WTC11 (cell line): Measurements from ENCODE around the gene SLC25A10. TPM values are rescaled to one million over a fixed set of nuclear protein-coding genes. Genes with fewer than 3 reads are reported as not detected.

Experiments used
- ATAC-seq: fragments of 200-7000 bp; cut with Tn5 transposase; 2 replicates; pipeline ENCODE4 v1.10.0; 2021; ENCODE audit warnings: mild to moderate bottlenecking, moderate library complexity
- CTCF ChIA-PET: fragments of 300-600 bp; sonication (Branson Sonifier 250); formaldehyde crosslinking; loops from one replicate; lab custom pipeline; 2021; ENCODE audit warnings: antibody characterized with exemption; lab: Charles Lee
- POLR2A ChIA-PET: fragments of 350-600 bp; sonication (Branson Sonifier 250); formaldehyde crosslinking; loops from one replicate; lab custom pipeline; 2021; ENCODE audit warnings: antibody characterized with exemption; lab: Charles Lee
- DNase-seq: peaks from one replicate; pipeline ENCODE4 v3.0.0; 2021; ENCODE audit warnings: low spot score
- H3K27ac Mint-ChIP-seq: 2 replicates; pipeline ENCODE4 v1.8.0; 2021; ENCODE audit warnings: mixed read lengths
- H3K27me3 Mint-ChIP-seq: 2 replicates; pipeline ENCODE4 v1.8.0; 2021; ENCODE audit warnings: low read depth, mild to moderate bottlenecking, moderate library complexity, mixed read lengths
- H3K36me3 Mint-ChIP-seq: 2 replicates; pipeline ENCODE4 v1.8.0; 2021; ENCODE audit warnings: mixed read lengths
- H3K4me1 Mint-ChIP-seq: 2 replicates; pipeline ENCODE4 v1.8.0; 2022; ENCODE audit warnings: mixed read lengths
- H3K4me3 Mint-ChIP-seq: 2 replicates; pipeline ENCODE4 v1.8.0; 2021; ENCODE audit warnings: mild to moderate bottlenecking, moderate library complexity, mixed read lengths
- H3K9me3 Mint-ChIP-seq: 2 replicates; pipeline ENCODE4 v1.8.0; 2021; ENCODE audit warnings: mixed read lengths
- E2F4 ChIP-seq: sonication (generic); formaldehyde crosslinking; IDR thresholded peaks from 2 replicates; pipeline ENCODE4 v1.8.1; 2022; ENCODE audit warnings: low read depth, mild to moderate bottlenecking, moderate library complexity, missing genetic modification reagents, borderline replicate concordance
- GRHL2 ChIP-seq: fragments of 250-450 bp; sonication (Bioruptor Pico); IDR thresholded peaks from 2 replicates; pipeline ENCODE4 v1.8.0; 2022; ENCODE audit warnings: mild to moderate bottlenecking, moderate library complexity; ENCODE audit not compliant: insufficient replicate concordance, severe bottlenecking
- MXD4 ChIP-seq: fragments of 250-450 bp; sonication (Bioruptor Pico); IDR thresholded peaks from 2 replicates; pipeline ENCODE4 v1.8.0; 2021; ENCODE audit warnings: mild to moderate bottlenecking, moderate library complexity, borderline replicate concordance
- NFATC4 ChIP-seq: fragments of 250-450 bp; sonication (Bioruptor Pico); IDR thresholded peaks from 2 replicates; pipeline ENCODE4 v1.9.0; 2021; ENCODE audit warnings: mild to moderate bottlenecking
- NFE2L1 ChIP-seq: sonication (generic); formaldehyde crosslinking; IDR thresholded peaks from 2 replicates; pipeline ENCODE4 v1.8.1; 2023; ENCODE audit warnings: missing genetic modification reagents
- NFYB ChIP-seq: sonication (generic); formaldehyde crosslinking; conservative IDR thresholded peaks from 2 replicates; pipeline ENCODE4 v1.8.0; 2022; ENCODE audit warnings: low read depth, missing genetic modification reagents
- STAT6 ChIP-seq: sonication (generic); formaldehyde crosslinking; conservative IDR thresholded peaks from 2 replicates; pipeline ENCODE4 v1.8.1; 2023; ENCODE audit warnings: mild to moderate bottlenecking, low read depth, missing genetic modification reagents, moderate library complexity
- TEAD1 ChIP-seq: sonication (generic); formaldehyde crosslinking; IDR thresholded peaks from 2 replicates; pipeline ENCODE4 v1.8.0; 2022; ENCODE audit warnings: mild to moderate bottlenecking, missing genetic modification reagents
- USF1 ChIP-seq: sonication (generic); formaldehyde crosslinking; IDR thresholded peaks from 2 replicates; pipeline ENCODE4 v1.8.0; 2022; ENCODE audit warnings: mild to moderate bottlenecking, missing genetic modification reagents
- ZNF423 ChIP-seq: fragments of 250-450 bp; sonication (Bioruptor Pico); IDR thresholded peaks from 2 replicates; pipeline ENCODE4 v2.1.2; 2022; ENCODE audit warnings: mild to moderate bottlenecking, moderate library complexity
- total RNA-seq: library from RNA; stranded (reverse); gene quantifications from 3 replicates; pipeline ENCODE4 v1.2.3, GENCODE V29; 2021
- TF ChIP-seq, protein P1 (sequence below): sonication (generic); formaldehyde crosslinking; IDR thresholded peaks from 2 replicates; pipeline ENCODE4 v1.8.0; 2022; ENCODE audit warnings: mild to moderate bottlenecking, missing genetic modification reagents
- TF ChIP-seq, protein P2 (sequence below): sonication (generic); formaldehyde crosslinking; IDR thresholded peaks from 2 replicates; pipeline ENCODE4 v1.8.0; 2023; ENCODE audit warnings: missing genetic modification reagents
- TF ChIP-seq, protein P3 (sequence below): sonication (generic); formaldehyde crosslinking; IDR thresholded peaks from 2 replicates; pipeline ENCODE4 v1.8.1; 2022; ENCODE audit warnings: mild to moderate bottlenecking, moderate library complexity, missing genetic modification reagents

SLC25A10 gene
- total RNA-seq, 1 experiment from 2014 or later = 38.7 TPM

GRCh38 chr17:81720267-81721071, 8.4 kb downstream of the SLC25A10 start (continued):
- TF ChIP-seq, protein P1, sequence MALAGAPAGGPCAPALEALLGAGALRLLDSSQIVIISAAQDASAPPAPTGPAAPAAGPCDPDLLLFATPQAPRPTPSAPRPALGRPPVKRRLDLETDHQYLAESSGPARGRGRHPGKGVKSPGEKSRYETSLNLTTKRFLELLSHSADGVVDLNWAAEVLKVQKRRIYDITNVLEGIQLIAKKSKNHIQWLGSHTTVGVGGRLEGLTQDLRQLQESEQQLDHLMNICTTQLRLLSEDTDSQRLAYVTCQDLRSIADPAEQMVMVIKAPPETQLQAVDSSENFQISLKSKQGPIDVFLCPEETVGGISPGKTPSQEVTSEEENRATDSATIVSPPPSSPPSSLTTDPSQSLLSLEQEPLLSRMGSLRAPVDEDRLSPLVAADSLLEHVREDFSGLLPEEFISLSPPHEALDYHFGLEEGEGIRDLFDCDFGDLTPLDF (CRISPR knock-in tag) = no peak
- TF ChIP-seq TEAD1 (CRISPR knock-in tag) = no peak

DNA sequence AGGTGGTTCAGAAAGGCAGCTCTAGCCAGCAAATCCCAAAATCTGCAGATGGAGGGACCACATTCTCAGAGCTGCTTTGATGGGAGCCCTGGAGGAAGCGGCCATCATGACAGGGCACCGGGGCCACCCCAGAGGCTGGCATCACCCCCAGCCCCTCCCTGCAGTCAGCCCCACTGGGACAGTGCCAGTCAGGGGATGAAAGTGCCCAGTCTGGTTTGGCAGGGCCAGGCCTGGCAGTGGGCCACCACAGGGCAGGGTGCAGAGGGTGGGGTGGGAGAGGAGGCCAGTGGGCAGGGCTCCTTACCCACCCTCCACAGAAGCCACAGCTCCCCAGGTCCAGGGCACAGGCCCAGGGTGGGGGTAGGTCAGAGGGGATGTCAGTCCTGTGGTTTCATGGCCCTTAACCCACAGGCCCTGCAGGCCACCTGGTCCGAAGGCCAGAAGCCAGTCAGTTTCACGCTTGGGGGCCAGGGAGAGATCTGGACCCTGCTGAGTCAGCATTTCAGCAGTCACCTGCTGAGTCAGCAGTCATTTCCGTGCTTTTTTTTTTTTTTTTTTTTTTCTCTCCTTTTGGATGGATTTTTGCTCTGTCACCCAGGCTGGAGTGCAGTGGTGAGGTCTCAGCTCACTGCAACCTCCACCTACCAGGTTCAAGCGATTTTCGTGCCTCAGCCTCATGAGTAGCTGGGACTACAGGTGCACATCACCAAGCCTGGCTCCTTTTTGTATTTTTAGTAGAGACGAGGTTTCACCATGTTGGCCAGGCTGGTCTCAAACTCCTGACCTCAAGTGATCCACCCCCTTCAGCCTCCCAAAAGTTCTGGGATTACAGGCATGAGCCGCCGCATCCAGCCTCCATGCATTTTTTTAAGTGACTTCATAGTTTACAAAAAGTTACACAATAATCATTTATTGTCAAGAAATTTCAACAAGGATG, 10.4 kb downstream of the SLC25A10 start:
- peak; percentile 84 for TF ChIP-seq NFATC4 (CRISPR knock-in tag)
- TF ChIP-seq, protein P2, sequence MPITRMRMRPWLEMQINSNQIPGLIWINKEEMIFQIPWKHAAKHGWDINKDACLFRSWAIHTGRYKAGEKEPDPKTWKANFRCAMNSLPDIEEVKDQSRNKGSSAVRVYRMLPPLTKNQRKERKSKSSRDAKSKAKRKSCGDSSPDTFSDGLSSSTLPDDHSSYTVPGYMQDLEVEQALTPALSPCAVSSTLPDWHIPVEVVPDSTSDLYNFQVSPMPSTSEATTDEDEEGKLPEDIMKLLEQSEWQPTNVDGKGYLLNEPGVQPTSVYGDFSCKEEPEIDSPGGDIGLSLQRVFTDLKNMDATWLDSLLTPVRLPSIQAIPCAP = no peak
- peak; percentile 78 for TF ChIP-seq NFE2L1 (CRISPR knock-in tag)
- no peak for TF ChIP-seq E2F4
- TF ChIP-seq NFYB (CRISPR knock-in tag) = no peak
- TF ChIP-seq, protein P3, sequence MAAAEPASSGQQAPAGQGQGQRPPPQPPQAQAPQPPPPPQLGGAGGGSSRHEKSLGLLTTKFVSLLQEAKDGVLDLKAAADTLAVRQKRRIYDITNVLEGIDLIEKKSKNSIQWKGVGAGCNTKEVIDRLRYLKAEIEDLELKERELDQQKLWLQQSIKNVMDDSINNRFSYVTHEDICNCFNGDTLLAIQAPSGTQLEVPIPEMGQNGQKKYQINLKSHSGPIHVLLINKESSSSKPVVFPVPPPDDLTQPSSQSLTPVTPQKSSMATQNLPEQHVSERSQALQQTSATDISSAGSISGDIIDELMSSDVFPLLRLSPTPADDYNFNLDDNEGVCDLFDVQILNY (CRISPR knock-in tag) = no peak
- TF ChIP-seq MXD4 (CRISPR knock-in tag) = no peak
- TF ChIP-seq STAT6 (CRISPR knock-in tag) = no peak
- no peak for TF ChIP-seq USF1 (CRISPR knock-in tag)
- no peak for TF ChIP-seq GRHL2 (CRISPR knock-in tag)
- peak; percentile 41; the same call in 1 of the 2 replicates for TF ChIP-seq ZNF423
- ATAC-seq (peak; percentile 27), DNase-seq (no peak)
- ChIA-PET CTCF (interaction anchor here (0.6 to 1.2 kb wide), 7 partner anchors 9 to 546 kb away, joined by 3 to 6 read pairs (median 3); no protein-coding TSS in a partner anchor), POLR2A (interaction anchor here (1.1 kb wide), 1 partner anchor 19 kb away, joined by 10 read pairs; the partner anchor contains the start of gene MRPL12)
- Mint-ChIP-seq H3K4me3 (no peak overlapping the region), H3K27me3 (no peaks in the 10 kb centered on the region), H3K27ac (no peak overlapping the region), H3K36me3 (0 out of 2 replicates have a peak, but pooled peaks cover 4% of the 10 kb centered on the region), H3K4me1 (peaks cover 10% of the 10 kb centered on the region), H3K9me3 (no peaks in the 10 kb centered on the region)
